GM23248 (cell line): ENCODE measurements around the gene LCORL. TPM values are rescaled to one million over a fixed set of nuclear protein-coding genes. Genes with fewer than 3 reads are reported as not detected.
A peak's percentile ranks its signal among the peaks of the same experiment; 100 is the strongest.

ENCODE experiments used
- DNase-seq: peaks from one replicate; pipeline ENCODE4 v3.0.0-alpha.2; 2015
- H2AFZ ChIP-seq: fragments of 200-600 bp; sonication (generic); 2 replicates; pipeline ENCODE4 v1.6.1; 2016; ENCODE audit warnings: antibody characterized with exemption
- H3F3A ChIP-seq: fragments of 200-600 bp; sonication (generic); 2 replicates; pipeline ENCODE4 v1.6.1; 2016; ENCODE audit warnings: mild to moderate bottlenecking, antibody characterized with exemption, mixed run types; ENCODE audit not compliant: insufficient read depth
- H3K27ac ChIP-seq: fragments of 200-600 bp; sonication (generic); 2 replicates; pipeline ENCODE4 v1.5.1; 2016; ENCODE audit warnings: mild to moderate bottlenecking
- H3K27me3 ChIP-seq: fragments of 200-600 bp; sonication (generic); replicated peaks from 2 replicates; pipeline ENCODE4 v1.6.1; 2016; ENCODE audit warnings: mild to moderate bottlenecking; ENCODE audit not compliant: insufficient read depth
- H3K36me3 ChIP-seq: fragments of 200-600 bp; sonication (generic); 2 replicates; pipeline ENCODE4 v1.6.1; 2016; ENCODE audit warnings: low read depth, mild to moderate bottlenecking
- H3K4me1 ChIP-seq: fragments of 200-600 bp; sonication (generic); 2 replicates; pipeline ENCODE4 v1.6.1; 2016; ENCODE audit warnings: mild to moderate bottlenecking; ENCODE audit not compliant: insufficient read depth
- H3K4me2 ChIP-seq: fragments of 200-600 bp; sonication (generic); one replicate; pipeline ENCODE4 v1.6.1; 2016; ENCODE audit warnings: mild to moderate bottlenecking; ENCODE audit not compliant: unreplicated experiment
- H3K4me3 ChIP-seq: fragments of 200-600 bp; sonication (generic); 2 replicates; pipeline ENCODE4 v1.5.1; 2016; ENCODE audit warnings: mild to moderate bottlenecking
- H3K79me2 ChIP-seq: fragments of 200-600 bp; sonication (generic); 2 replicates; pipeline ENCODE4 v1.6.1; 2016; ENCODE audit warnings: mild to moderate bottlenecking; ENCODE audit not compliant: insufficient read depth
- H3K9ac ChIP-seq: fragments of 200-600 bp; sonication (generic); 2 replicates; pipeline ENCODE4 v1.6.1; 2016; ENCODE audit warnings: mild to moderate bottlenecking
- H3K9me2 ChIP-seq: fragments of 200-600 bp; sonication (generic); 2 replicates; pipeline ENCODE4 v1.6.1; 2016; ENCODE audit warnings: mixed run types, mild to moderate bottlenecking, moderate library complexity; ENCODE audit not compliant: insufficient read depth
- H3K9me3 ChIP-seq: fragments of 200-600 bp; sonication (generic); one replicate; pipeline ENCODE4 v1.6.1; 2017; ENCODE audit warnings: low read depth
- H4K20me1 ChIP-seq: fragments of 200-600 bp; sonication (generic); 2 replicates; pipeline ENCODE4 v1.6.0; 2016; ENCODE audit not compliant: insufficient read depth
- EZH2 ChIP-seq: fragments of 200-600 bp; sonication (generic); IDR thresholded peaks from 2 replicates; pipeline ENCODE4 v1.6.1; 2018; ENCODE audit warnings: antibody characterized with exemption, mild to moderate bottlenecking; ENCODE audit not compliant: insufficient read depth, poor library complexity, severe bottlenecking
- EZH2phosphoT487 ChIP-seq: fragments of 200-600 bp; sonication (generic); IDR thresholded peaks from 2 replicates; pipeline ENCODE4 v1.6.1; 2018; ENCODE audit warnings: antibody characterized with exemption, moderate library complexity, mild to moderate bottlenecking, low read depth; ENCODE audit not compliant: insufficient read depth
- WGBS, 2 experiments: methylation state at CpG; one replicate each; pipeline ENCODE4 v1.1.6; 2015 to 2017; ENCODE audit warnings: low lambda C conversion rate in 2 of 2, low coverage in 1 of 2; ENCODE audit errors: missing lambda C conversion rate in 2 of 2; 5-methylcytosine and 5-hydroxymethylcytosine counted together
- in situ Hi-C: fragments of 300-500 bp; cut with MboI; formaldehyde crosslinking; loops from 2 replicates; pipeline ENCODE4 v1.15.0; 2020
- polyA plus RNA-seq: library from polyadenylated mRNA; unstranded; fragments of >200 nt; fragmentation: Nextera tagmentation; extraction: Ambion mirVana; gene quantifications from 2 replicates; pipeline ENCODE4 v1.2.1, GENCODE V29; 2016
- total RNA-seq: library from RNA; depleted of rRNA; stranded (reverse); fragments of >200 nt; shearing (Covaris generic); gene quantifications from 2 replicates; pipeline ENCODE4 v1.2.3, GENCODE V29; 2014

The LCORL gene
- total and polyA plus RNA-seq, 2 experiments from 2014 or later = 5.0 to 6.2 TPM

GRCh38 chr4:17812125-17812524, 209.4 kb downstream of the LCORL start:
- peaks cover 1% of the 10 kb centered on the region; the same call in 1 of the 2 replicates for H4K20me1 ChIP-seq
- 14 to 19% methylated on average over 3 of the region's 3 CpGs for WGBS, 2 experiments
- H3K27ac ChIP-seq = peak overlapping the region; percentile 29; the same call in 1 of the 2 replicates
- peak overlapping the region; percentile 84 for H3K9ac ChIP-seq
- peak overlapping the region; percentile 95 for H2AFZ ChIP-seq
- peaks cover 12% of the 10 kb centered on the region; the same call in 1 of the 2 replicates for H3F3A ChIP-seq
- no peaks in the 10 kb centered on the region for H3K27me3 ChIP-seq
- TF ChIP-seq EZH2phosphoT487 (no peak), EZH2 (no peak)
- peaks cover 4% of the 10 kb centered on the region; the same call in 1 of the 2 replicates for H3K36me3 ChIP-seq
- H3K79me2 ChIP-seq = peaks cover 93% of the 10 kb centered on the region
- DNase-seq = no peak
- H3K4me2 ChIP-seq = peak overlapping the region; percentile 97
- no peaks in the 10 kb centered on the region for H3K9me3 ChIP-seq
- H3K9me2 ChIP-seq = no peaks in the 10 kb centered on the region
- H3K4me3 ChIP-seq = peak overlapping the region; percentile 97
- H3K4me1 ChIP-seq = peaks cover 52% of the 10 kb centered on the region
- in situ Hi-C loops = loop anchor here (25.0 kb wide), 1 partner anchor 250 kb away; no protein-coding TSS in a partner anchor

- TF ChIP-seq EZH2 (no peak), EZH2phosphoT487 (no peak)
- H3K36me3 ChIP-seq = peaks cover 4% of the 10 kb centered on the region; the same call in 1 of the 2 replicates
- H3K27me3 ChIP-seq = no peaks in the 10 kb centered on the region
- peak overlapping the region; percentile 84 for H3K9ac ChIP-seq
- peak overlapping the region; percentile 95 for H2AFZ ChIP-seq
- DNase-seq = peak; percentile 75
- peaks cover 61% of the 10 kb centered on the region for H3K4me1 ChIP-seq
- H3K27ac ChIP-seq = peak overlapping the region; percentile 29
- peak overlapping the region; percentile 97 for H3K4me2 ChIP-seq
- 1 to 2% methylated on average over 33 to 46 of the region's 48 CpGs for WGBS, 2 experiments
- H3F3A ChIP-seq = peaks cover 12% of the 10 kb centered on the region; the same call in 1 of the 2 replicates
- H3K79me2 ChIP-seq = peaks cover 93% of the 10 kb centered on the region
- no peaks in the 10 kb centered on the region for H3K9me3 ChIP-seq
- H4K20me1 ChIP-seq = peaks cover 10% of the 10 kb centered on the region; the same call in 1 of the 2 replicates
- H3K9me2 ChIP-seq = no peaks in the 10 kb centered on the region
- H3K4me3 ChIP-seq = peak overlapping the region; percentile 97
- in situ Hi-C loops = loop anchor here (25.0 kb wide), 1 partner anchor 249 kb away; no protein-coding TSS in a partner anchor
Measured at GRCh38 chr4:17811078-17811603, 210.4 kb downstream of the LCORL start.

GRCh38 chr4:17810260-17811077, 211.1 kb downstream of the LCORL start, which contains the start of the genes DCAF16 and NCAPG:
TSS of gene DCAF16 (minus strand) at chr4:17810757. CDS start at chr4:17804141, 6,616 bp downstream.
TSS of gene NCAPG (plus strand) at chr4:17810979. CDS start at chr4:17811078, 99 bp downstream.
- TF ChIP-seq EZH2 (no peak), EZH2phosphoT487 (no peak)
- Histone ChIP-seq H3K4me2 (peak within 1 kb of the TSS; percentile 97), H3K4me1 (peaks cover 61% of the 10 kb centered on the region), H3K9ac (peak within 1 kb of the TSS; percentile 98), H3K79me2 (peaks cover 93% of the 10 kb centered on the region), H4K20me1 (peaks cover 11% of the 10 kb centered on the region; the same call in 1 of the 2 replicates), H3K27me3 (no peaks in the 10 kb centered on the region), H3K9me2 (no peaks in the 10 kb centered on the region), H3K4me3 (peak within 1 kb of the TSS; percentile 97), H3K9me3 (no peaks in the 10 kb centered on the region), H3K27ac (peak within 1 kb of the TSS; percentile 95), H3F3A (peaks cover 12% of the 10 kb centered on the region; the same call in 1 of the 2 replicates), H2AFZ (peak within 1 kb of the TSS; percentile 95), H3K36me3 (peaks cover 4% of the 10 kb centered on the region; the same call in 1 of the 2 replicates)
- peak; percentile 100 for DNase-seq
- in situ Hi-C loops = loop anchor here (25.0 kb wide), 1 partner anchor 248 kb away; no protein-coding TSS in a partner anchor
- WGBS, 2 experiments = 1% methylated on average over 62 to 66 of the region's 69 CpGs

- in situ Hi-C loops = loop anchor here (25.0 kb wide), 1 partner anchor 247 kb away; no protein-coding TSS in a partner anchor
Measured at GRCh38 chr4:17809667-17810066, 211.9 kb downstream of the LCORL start.

More at GRCh38 chr4:17809667-17810066, 211.9 kb downstream of the LCORL start:
- Histone ChIP-seq H3K9ac (peak overlapping the region; percentile 98), H3K9me3 (no peaks in the 10 kb centered on the region), H4K20me1 (peaks cover 11% of the 10 kb centered on the region; the same call in 1 of the 2 replicates), H3K4me2 (peak overlapping the region; percentile 91), H3K27ac (peak overlapping the region; percentile 95), H3K9me2 (no peaks in the 10 kb centered on the region), H3K79me2 (peaks cover 93% of the 10 kb centered on the region), H3K4me1 (peaks cover 61% of the 10 kb centered on the region), H3K27me3 (no peaks in the 10 kb centered on the region), H3K36me3 (peaks cover 4% of the 10 kb centered on the region; the same call in 1 of the 2 replicates), H3K4me3 (peak overlapping the region; percentile 97), H3F3A (peaks cover 12% of the 10 kb centered on the region; the same call in 1 of the 2 replicates), H2AFZ (peak overlapping the region; percentile 92)
- no peak for TF ChIP-seq EZH2
- WGBS, 2 experiments = 14 to 16% methylated on average over 7 of the region's 7 CpGs
- DNase-seq = peak; percentile 10
